NCI-H2107 treated with DMSO at 0.1 percent for 48 hours (cell line): ENCODE data around the gene POTEG.
"Not testable (repeated sequence)": the region's sequence is repeated elsewhere in the genome, so short reads cannot be mapped to it uniquely, and the experiment has no call there.

Source experiments
- DNase-seq: peaks from one replicate; lab custom pipeline; 2025; ENCODE audit not compliant: unreplicated experiment; lab: John Stamatoyannopoulos, UW

The POTEG gene

DNA sequence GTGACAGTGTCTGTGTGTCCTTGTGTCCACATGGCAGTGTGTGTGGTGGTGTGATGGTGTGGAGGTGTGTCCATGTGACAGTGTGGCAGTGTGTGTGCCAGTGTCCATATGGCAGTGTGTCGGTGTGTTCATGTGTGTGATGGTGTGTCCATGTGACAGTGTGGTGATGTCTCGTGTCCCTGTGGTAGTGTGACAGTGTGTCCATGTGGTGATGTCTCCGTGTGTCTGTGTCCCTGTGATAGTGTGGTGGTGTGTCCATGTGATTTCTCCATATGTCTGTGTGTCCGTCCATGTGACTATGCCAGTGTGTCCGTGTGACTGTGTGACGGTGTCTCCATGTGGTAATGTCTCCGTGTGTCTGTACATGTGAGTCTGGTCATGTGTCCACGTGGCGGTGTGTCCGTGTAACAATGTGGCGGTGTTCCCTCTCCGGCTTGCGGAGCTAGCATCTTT lies 59.7 kb downstream of the POTEG start:
- DNase-seq, result not testable (repeated sequence)

GRCh38 chr14:19372813-19373500 lies 61.2 kb downstream of the POTEG start:
- not testable (repeated sequence) for DNase-seq

- DNase-seq, result not testable (repeated sequence)
Measured at GRCh38 chr14:19371767-19372166, 62.4 kb downstream of the POTEG start.

- not testable (repeated sequence) for DNase-seq
Measured at GRCh38 chr14:19362803-19363202, 71.3 kb downstream of the POTEG start.

DNA sequence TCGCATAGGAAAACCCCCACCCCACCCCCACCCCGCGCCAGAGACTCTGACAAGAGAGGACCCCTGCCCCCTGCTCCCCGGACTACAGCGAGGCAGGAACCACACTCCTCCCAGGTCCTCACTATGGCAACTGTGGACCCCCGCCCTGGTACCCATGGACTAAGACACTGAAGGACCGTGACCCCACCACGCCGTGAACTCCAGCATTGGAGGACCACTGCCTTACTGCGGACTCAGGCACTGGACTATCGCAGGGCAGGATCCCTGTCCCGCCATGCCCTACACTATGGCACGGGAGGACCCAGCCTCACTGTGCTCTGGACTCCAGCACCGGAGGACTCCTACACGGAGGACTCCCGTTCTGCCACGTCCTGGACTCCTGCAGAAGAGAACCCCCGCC lies 71.8 kb downstream of the POTEG start:
- DNase-seq, result not testable (repeated sequence)

GRCh38 chr14:19361636-19362253 lies 72.4 kb downstream of the POTEG start:
- DNase-seq, result not testable (repeated sequence)

- DNase-seq, result not testable (repeated sequence)
Measured at GRCh38 chr14:19360937-19361635, 73.1 kb downstream of the POTEG start.
